ENCODE measurements around the gene G6PC3. TPM values are rescaled to one million over a fixed set of nuclear protein-coding genes. Genes with fewer than 3 reads are reported as not detected.

The G6PC3 gene
- total and polyA plus RNA-seq, 12 donors: 28.9 to 114 (median 34.7) TPM

DNA sequence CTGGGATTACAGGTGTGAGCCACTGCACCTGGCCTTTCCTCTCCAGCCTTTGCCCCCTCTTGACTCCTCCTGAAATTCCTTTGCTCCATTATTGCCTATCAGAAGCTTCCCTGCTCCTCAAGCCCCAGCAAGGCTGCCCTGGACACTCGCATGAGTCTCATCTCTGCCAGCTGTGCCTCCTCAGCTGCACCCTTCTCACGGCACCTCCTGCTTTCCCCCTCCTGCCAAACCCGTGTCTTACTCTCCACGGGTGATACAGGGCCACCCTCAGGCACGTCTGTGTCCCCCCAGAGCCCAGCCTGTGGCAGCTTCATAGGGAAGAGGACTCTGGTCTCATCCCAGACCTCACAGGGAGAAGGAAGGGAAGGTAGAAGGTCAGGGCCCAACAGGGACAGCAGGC lies 15.4 kb downstream of the G6PC3 start:
- peaks cover 0 to 100% (median 71%) of the 10 kb centered on the region in 9 donors for H3K36me3 ChIP-seq
- TF ChIP-seq, protein P1, sequence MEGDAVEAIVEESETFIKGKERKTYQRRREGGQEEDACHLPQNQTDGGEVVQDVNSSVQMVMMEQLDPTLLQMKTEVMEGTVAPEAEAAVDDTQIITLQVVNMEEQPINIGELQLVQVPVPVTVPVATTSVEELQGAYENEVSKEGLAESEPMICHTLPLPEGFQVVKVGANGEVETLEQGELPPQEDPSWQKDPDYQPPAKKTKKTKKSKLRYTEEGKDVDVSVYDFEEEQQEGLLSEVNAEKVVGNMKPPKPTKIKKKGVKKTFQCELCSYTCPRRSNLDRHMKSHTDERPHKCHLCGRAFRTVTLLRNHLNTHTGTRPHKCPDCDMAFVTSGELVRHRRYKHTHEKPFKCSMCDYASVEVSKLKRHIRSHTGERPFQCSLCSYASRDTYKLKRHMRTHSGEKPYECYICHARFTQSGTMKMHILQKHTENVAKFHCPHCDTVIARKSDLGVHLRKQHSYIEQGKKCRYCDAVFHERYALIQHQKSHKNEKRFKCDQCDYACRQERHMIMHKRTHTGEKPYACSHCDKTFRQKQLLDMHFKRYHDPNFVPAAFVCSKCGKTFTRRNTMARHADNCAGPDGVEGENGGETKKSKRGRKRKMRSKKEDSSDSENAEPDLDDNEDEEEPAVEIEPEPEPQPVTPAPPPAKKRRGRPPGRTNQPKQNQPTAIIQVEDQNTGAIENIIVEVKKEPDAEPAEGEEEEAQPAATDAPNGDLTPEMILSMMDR (IDR thresholded peaks at IDR 0.05): no peak
- no peaks in the 10 kb centered on the region for H3K27me3 ChIP-seq

DNA sequence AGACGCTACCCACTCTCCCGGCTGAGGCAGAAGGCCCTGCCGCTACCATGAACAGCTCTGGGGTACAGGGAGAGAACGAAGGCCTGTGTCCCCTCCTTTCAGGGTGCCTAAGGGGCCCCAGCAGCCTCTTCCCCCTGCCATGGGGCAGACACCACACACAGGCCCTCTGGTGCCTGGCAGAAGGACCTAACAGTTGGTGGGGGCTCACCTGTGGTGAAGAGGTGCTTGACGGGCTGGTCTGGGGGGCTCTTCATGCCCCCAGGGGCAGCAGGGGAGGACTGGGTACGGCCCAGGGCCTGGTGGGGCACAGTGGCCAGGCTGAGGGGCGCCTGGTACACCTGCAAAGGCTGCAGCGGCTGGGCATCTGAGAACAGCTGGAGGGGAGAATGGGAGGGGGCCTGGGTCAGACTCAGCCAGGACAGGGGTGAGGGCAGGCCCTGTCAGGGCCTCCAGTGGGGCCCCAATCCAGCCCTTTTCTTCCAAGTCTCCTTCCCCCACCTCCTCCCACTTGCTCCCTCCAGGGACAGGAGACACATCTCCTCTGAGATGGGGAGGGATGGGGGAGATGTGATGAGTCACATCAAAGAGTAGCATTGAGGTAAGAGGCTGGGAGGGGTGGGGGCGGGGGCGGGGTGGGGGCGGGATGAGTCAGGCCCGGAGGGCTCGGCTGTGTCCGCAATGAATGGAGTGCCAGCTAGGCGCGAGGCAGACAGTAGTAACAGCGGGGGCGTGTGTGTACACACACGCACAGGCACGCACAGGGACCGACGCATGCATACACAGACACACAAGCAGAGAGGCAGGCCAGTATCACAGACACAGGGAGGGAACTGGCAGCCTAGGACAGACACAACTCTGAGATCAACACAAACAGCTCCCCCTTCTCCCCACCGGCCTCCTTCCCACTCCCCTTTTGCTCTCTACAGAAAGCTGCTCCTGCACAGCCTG lies 16.1 kb downstream of the G6PC3 start:
- TF ChIP-seq, protein P1 (IDR thresholded peaks at IDR 0.05): no peak
- H3K36me3 ChIP-seq: peaks cover 0 to 100% (median 76%) of the 10 kb centered on the region in 9 donors
- H3K4me1 ChIP-seq: peaks cover 0 to 4% (median 0%) of the 10 kb centered on the region in 9 donors
- ATAC-seq (peak in 4 of 8 donors; percentile 5 to 64 (median 22)), DNase-seq (no peak)
- H3K27ac ChIP-seq: peak overlapping the region in 4 of 10 donors; percentile 21 to 66 (median 38)
- H3K9me3 ChIP-seq: no peaks in the 10 kb centered on the region
- H3K4me3 ChIP-seq: no peak overlapping the region
- WGBS, 2 donors: 58 to 59% methylated on average over 23 of the region's 23 CpGs
- H3K27me3 ChIP-seq: no peaks in the 10 kb centered on the region
- intact Hi-C loops (cut with DNase I): no loop called here

More for the DNA sequence above, 15.4 kb downstream of the G6PC3 start:
- H3K4me3 ChIP-seq: no peak overlapping the region
- DNase-seq: no peak
- 70 to 79% methylated on average over 5 of the region's 5 CpGs for WGBS, 2 donors
- peaks cover 0 to 4% (median 0%) of the 10 kb centered on the region in 9 donors for H3K4me1 ChIP-seq
- peak overlapping the region in 3 of 10 donors; percentile 28 to 66 (median 47) for H3K27ac ChIP-seq
- ATAC-seq: no peak
- intact Hi-C loops (cut with DNase I): no loop called here
- H3K9me3 ChIP-seq: no peaks in the 10 kb centered on the region

DNA sequence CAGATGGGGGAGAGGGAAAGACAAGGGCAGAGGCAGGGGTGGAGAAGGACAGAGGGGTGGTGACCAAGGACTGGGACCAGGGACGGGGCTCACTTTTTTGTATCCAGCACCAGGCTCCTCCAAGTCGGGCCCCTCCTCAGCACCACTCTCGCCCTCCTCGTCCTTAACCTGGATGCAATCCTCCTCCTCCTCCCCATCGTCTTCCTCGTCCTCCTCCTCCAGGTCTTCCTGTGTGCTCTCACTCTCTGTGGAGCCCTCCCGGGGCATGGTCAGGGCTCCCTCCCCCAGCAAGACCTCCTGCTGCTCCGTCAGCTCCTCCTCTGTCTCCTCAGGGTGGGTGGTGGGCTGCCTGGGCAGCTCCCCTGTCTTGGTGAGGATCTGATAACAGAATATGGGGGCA lies 16.8 kb downstream of the G6PC3 start:
- DNase-seq: no peak
- intact Hi-C loops (cut with DNase I): no loop called here
- 62 to 66% methylated on average over 7 of the region's 8 CpGs for WGBS, 2 donors
- no peak for ATAC-seq
- Histone ChIP-seq H3K36me3 (peaks cover 0 to 100% (median 77%) of the 10 kb centered on the region in 9 donors), H3K9me3 (no peaks in the 10 kb centered on the region), H3K27ac (peak overlapping the region in 1 of 10 donors; percentile 21), H3K4me3 (no peak overlapping the region), H3K27me3 (no peaks in the 10 kb centered on the region), H3K4me1 (peaks cover 0 to 4% (median 0%) of the 10 kb centered on the region in 9 donors)
- TF ChIP-seq, protein P1 (IDR thresholded peaks at IDR 0.05): no peak

DNA sequence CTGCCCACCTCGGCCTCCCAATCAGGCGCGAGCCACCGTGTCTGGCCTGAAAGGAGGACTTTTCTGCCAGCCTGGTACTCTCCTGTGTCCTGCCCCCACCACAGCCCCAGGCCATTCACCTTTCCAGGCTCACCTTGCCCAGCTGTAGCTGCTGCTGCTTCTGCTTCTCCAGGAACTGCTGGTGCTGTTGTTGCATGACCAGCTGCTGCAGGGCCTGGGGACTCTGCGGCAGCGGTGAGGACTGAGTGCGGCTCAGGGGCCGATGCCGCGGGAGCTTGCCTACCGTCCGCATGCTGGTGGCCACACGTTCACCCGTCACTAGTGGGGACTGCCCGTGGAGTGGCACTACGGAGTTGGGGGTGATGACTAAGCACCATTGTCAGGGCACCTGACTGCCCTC lies 17.7 kb downstream of the G6PC3 start:
- DNase-seq (no peak), ATAC-seq (no peak)
- 93 to 95% methylated on average over 16 of the region's 16 CpGs for WGBS, 2 donors

More for the DNA sequence above, 17.7 kb downstream of the G6PC3 start:
- no peak overlapping the region for H3K4me3 ChIP-seq
- H3K27me3 ChIP-seq: no peaks in the 10 kb centered on the region
- no peaks in the 10 kb centered on the region for H3K9me3 ChIP-seq
- intact Hi-C loops (cut with DNase I): no loop called here
- no peak overlapping the region for H3K27ac ChIP-seq
- peaks cover 0 to 100% (median 76%) of the 10 kb centered on the region in 9 donors for H3K36me3 ChIP-seq
- TF ChIP-seq, protein P1 (IDR thresholded peaks at IDR 0.05): no peak
- H3K4me1 ChIP-seq: peaks cover 0 to 4% (median 0%) of the 10 kb centered on the region in 9 donors

Data from heart right ventricle (tissue), 16 donors.